Activated T-helper 1 cell treated with Interleukin-2 at 50 U/mL for 16 hours (primary cell): ENCODE measurements around the gene FLT1.

Source experiments
- DNase-seq: peaks from one replicate; pipeline ENCODE4 v3.0.0-alpha.2; 2020; ENCODE audit warnings: low read depth

Gene FLT1

DNA sequence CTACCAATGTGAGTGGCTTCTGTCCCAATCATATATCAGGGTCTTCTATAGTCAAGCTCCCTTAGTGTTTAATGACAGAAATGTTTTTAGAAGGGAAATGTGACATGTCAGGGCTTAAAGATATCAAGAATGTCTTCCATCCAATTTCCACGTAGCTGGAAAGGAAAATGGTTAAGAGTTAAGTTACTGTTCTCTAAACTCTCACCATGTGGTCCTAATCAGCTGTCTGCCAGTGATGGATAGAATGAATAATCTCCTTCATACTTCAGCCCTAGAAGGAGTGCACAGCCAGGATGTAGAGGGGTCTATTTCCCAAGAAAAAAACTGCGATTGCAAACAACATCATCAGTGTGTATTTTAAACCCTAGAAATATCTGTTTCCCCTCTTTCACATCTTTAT lies 36.3 kb downstream of the FLT1 start:
- DNase-seq = no peak

DNA sequence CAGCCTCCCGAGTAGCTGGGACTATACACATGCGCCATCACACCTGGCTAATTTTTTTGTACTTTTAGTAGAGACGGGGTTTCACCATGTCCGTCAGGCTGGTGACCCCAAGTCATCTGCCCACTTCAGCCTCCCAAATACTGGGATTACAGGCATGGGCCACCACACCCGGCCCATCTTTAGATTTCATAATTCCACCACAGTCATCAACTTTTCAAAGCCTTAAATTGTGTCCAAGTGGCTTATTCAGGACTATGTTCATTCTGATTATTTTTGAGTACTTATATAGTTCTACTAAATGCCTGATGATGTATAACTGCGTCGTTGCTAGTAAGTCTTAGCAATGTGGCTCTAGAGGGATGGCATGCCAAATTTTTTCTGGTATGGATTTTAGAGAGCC lies 36.9 kb downstream of the FLT1 start:
- no peak for DNase-seq

- DNase-seq = no peak
These were observed 37.4 kb downstream of the FLT1 start for GRCh38 chr13:28457521-28457920.

- no peak for DNase-seq
These were observed 39.2 kb downstream of the FLT1 start for GRCh38 chr13:28455580-28456194.

DNA sequence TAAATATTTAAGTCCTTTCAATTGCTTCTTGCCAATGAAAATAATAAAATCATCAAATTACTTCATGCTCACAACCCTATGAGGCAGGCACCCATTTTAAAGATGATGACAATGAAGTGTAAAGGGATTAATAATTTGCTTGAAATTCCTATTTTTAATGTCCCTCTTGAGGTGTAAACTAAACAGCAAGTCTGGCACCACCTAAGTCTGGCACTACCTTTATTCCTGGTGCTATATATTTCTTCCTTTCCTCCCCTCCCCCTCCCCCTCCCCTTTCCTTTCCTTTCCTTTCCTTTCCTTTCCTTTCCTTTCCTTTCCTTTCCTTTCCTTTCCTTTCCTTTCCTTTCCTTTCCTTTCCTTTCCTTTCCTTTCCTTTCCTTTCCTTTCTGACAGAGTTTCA lies 42.2 kb downstream of the FLT1 start:
- DNase-seq = no peak

GRCh38 chr13:28451482-28452217 lies 43.3 kb downstream of the FLT1 start:
- DNase-seq = no peak

DNA sequence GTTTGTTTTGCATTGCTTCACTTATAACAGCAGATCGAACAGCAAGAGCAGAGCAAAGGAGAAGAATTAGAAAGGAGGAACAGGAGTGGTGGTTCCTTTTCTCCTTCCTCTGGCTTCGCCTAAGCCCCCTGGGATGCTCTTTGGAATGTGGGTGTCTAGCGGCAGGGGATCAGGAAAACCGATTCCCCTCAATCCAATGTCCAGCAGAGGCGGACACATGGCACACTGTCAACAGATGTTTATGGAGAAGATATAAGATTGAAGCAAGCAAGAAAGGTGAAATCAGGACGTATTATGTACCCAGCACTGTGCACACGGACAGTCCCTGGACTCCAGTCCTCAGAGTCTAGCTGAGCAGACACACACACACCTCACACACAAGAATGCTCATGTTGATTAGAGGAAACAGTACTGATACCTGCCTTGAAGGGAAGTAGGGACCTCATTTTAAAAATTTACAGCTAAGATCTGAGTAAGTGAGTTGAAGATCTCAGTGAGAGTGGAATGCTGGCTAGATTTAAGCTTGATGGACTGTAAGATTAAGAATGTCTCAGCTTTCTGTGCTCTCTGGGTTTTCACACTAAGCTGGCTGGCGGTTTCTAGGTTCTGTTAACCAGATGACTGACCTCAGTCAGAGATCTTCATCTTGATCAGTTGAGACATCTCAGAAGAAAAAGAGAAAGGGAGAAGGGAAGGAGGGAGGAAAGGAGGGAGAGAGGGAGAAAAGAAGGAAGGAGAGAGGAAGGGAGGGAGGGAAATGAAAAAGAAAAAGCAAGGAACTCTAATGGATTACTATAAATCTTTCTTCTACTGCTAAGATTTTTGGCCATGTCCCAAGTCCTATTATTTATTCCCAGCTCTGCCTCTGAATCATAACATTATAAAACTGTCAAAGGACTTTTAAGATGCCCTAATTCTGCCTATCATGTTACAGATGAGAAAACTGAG lies 44.8 kb downstream of the FLT1 start:
- DNase-seq = no peak

DNA sequence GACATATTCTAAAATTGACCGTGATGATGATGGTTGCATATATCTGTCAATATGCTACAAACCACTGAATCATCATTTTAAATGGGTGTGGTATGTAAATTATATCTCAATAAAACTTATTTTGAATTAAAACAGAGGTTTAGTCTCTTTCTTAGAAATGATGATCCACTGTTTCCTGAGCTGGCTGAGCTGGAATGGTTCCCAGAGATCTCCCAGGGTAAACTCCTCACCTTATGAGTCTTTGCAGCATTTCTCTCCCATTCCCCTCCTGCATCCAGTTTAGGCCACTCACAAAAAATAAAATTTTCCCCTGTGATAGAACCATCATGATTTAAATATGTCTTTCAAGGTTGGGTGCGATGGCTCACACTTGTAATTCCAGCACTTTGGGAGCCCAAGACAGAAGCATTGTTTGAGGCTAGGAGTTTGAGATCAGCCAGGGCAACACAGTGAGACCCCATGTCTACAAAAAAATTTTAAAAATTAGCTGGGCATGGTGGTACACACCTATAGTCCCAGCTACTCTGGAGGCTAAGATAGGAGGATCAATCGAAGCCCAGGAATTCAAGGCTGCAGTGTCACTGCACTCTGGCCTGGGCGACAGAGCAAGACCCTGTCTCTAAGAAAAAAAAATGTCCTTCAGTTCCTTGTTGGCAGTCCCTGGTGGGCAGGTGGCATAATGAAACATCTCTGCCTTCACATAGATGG lies 46.1 kb downstream of the FLT1 start:
- no peak for DNase-seq

GRCh38 chr13:28447989-28448388 lies 46.9 kb downstream of the FLT1 start:
- DNase-seq = no peak

GRCh38 chr13:28447206-28447605 lies 47.7 kb downstream of the FLT1 start:
- no peak for DNase-seq

DNA sequence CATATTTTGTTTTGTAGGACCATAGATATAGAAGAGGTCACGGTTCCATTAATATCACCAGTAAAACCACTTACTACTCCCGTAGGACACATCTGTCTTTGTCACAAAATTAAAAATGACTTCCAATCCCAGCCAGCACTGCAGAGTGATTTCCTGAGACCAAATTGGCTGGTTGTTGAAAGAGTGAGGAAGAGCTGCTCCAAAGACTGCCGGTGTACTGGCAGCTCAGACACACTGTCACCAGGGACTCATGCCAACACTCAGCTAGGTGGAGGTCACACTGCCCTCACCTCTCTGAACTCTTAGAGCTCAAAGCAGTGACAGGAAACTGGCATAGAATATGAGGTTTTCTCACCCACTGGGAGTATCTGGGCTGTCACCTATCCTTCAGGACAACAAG lies 52.1 kb downstream of the FLT1 start:
- no peak for DNase-seq

GRCh38 chr13:28441529-28441928 lies 53.4 kb downstream of the FLT1 start:
- no peak for DNase-seq

DNA sequence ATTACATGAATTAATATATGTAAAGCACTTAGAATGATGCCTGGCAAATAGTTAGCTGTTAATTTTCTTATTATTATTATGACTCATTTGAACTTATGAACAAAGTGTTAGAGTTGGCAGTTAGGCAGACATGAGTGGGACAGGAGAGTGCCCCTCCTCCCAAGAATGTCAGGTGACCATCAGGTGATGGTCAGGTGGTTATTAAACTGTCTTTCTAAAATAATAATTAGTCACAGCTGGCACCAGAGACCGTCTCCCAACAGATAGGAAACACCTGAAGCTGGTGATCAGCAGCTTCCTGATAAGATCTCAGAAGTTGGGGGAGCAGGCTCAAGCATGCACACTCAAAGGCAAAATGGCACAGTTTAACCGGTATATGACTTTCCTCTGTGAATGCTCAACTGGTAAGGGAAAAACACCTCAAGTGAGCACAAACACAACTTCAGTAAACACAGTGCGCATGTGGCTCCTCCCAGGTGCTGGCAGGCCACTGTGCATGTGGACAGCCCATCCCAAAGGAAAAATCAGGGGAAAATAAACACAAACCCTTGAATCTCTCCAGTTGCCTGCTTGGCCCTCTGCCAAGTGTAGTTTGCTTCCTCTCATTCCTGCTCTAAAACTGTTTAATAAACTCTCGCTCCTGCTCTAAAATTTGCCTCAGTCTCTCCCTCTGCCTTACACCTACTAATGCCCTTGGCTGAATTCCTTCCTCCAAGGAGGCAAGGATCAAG lies 54.0 kb downstream of the FLT1 start:
- DNase-seq = no peak

- DNase-seq = no peak
These were observed 56.2 kb downstream of the FLT1 start for GRCh38 chr13:28438598-28439334.

DNA sequence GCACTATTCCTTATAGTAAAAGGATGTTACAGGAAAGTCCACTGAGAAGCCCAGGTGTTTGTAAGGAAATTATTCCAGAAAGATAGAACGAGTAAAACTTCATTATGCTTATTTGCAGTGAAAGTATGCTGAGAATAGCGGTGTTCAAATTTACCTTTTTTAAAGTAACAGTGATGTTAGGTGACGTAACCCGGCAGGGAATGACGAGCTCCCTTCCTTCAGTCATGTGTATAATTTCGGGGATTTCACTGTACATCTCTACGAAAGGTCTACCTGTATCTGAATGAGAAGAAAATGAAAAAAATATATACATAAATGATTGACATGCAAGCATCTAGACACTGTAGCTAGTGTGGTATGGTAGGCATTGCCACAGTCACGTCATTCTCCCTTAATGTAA lies 56.9 kb downstream of the FLT1 start:
- no peak for DNase-seq

GRCh38 chr13:28435917-28436316 lies 59.0 kb downstream of the FLT1 start:
- DNase-seq = no peak

GRCh38 chr13:28434926-28435325 lies 60.0 kb downstream of the FLT1 start:
- DNase-seq = no peak

DNA sequence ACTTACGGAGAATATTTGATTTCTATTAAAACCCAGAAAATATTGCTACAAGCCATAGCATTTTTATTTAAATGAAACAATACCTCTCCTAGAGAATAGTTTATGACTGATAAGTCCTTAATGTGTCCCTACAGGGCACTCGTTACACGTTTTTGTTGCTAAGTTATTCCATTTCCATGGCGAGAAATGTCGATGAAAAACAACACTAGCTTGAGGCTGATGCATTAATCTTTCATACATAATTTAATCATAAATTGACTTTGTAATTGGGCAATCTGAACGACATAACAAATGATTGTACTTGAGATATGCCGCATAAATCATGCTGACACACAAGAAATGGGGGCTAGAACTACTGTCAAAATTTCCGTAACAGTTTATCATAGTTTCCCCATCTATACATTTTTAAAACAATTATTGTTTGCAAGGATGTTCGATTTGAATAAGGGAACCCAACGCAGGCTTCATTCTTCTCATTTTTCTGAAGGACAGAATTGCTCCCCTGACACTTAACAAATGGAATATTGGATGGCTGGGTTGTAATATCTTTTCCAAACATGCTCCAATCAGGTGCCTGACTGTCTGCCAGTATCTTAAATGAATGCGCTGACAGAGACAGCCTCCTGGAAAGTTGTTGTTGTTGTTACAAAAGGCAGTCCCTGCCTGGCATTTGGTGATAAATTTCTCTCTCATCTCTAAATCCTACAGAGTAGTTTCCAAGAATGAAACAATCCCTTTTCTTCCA lies 61.9 kb downstream of the FLT1 start:
- DNase-seq = no peak

- DNase-seq = no peak
These were observed 65.1 kb downstream of the FLT1 start for GRCh38 chr13:28429685-28430290.

DNA sequence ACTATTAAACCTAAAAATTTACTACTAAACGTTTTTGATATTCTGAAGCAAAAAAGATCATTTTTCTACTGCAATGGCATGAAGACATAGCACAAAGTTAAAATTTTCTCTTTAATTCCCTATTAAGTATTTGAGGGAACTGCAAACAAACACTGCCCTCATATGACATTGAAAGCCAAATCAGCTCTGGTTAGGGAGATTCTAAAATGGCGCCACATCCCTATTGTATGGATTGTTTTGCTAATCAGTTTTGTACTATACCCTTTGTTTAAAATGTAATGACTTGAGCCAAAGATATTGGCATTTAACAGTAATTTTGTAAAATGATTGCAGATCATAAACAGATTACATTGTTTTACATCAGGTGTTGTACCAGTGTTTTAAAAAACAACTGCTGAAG lies 65.8 kb downstream of the FLT1 start:
- DNase-seq = no peak
